H9 (cell line): ENCODE data around the gene LETM1. TPM values are rescaled to one million over a fixed set of nuclear protein-coding genes. Genes with fewer than 3 reads are reported as not detected.

Experiments
- DNase-seq: peaks from one replicate; pipeline ENCODE4 v3.0.0-alpha.2; 2017
- H2AFZ ChIP-seq: one replicate; pipeline ENCODE4 v1.6.1; 2013; ENCODE audit warnings: mild to moderate bottlenecking, low read length, control low read depth, moderate library complexity
- H2AK5ac ChIP-seq: 2 replicates; pipeline ENCODE4 v1.6.1; 2013; ENCODE audit warnings: low read length, control low read depth, mixed read lengths; ENCODE audit not compliant: insufficient read length
- H2BK120ac ChIP-seq: one replicate; pipeline ENCODE4 v1.6.1; 2013; ENCODE audit warnings: low read depth, mild to moderate bottlenecking, low read length, control low read depth, inconsistent platforms; ENCODE audit not compliant: poor library complexity, severe bottlenecking
- H2BK12ac ChIP-seq: 2 replicates; pipeline ENCODE4 v1.6.1; 2013; ENCODE audit warnings: low read length, control low read depth, mixed read lengths, low read depth; ENCODE audit not compliant: insufficient read length
- H2BK15ac ChIP-seq: 2 replicates; pipeline ENCODE4 v1.6.1; 2013; ENCODE audit warnings: low read depth, low read length, control low read depth
- H2BK20ac ChIP-seq: one replicate; pipeline ENCODE4 v1.6.1; 2013; ENCODE audit warnings: low read depth, mild to moderate bottlenecking, low read length, control low read depth, inconsistent platforms; ENCODE audit not compliant: poor library complexity, severe bottlenecking
- H2BK5ac ChIP-seq: 2 replicates; pipeline ENCODE4 v1.6.1; 2013; ENCODE audit warnings: low read length, control low read depth, mixed read lengths; ENCODE audit not compliant: insufficient read length
- H3K14ac ChIP-seq: 2 replicates; pipeline ENCODE4 v1.6.1; 2013; ENCODE audit warnings: low read length, control low read depth; ENCODE audit not compliant: insufficient read depth
- H3K18ac ChIP-seq: 2 replicates; pipeline ENCODE4 v1.6.1; 2013; ENCODE audit warnings: low read depth, mild to moderate bottlenecking, mixed read lengths, low read length, control low read depth; ENCODE audit not compliant: insufficient read length
- H3K23ac ChIP-seq: 2 replicates; pipeline ENCODE4 v1.6.1; 2013; ENCODE audit warnings: low read length, control low read depth, mixed read lengths, low read depth; ENCODE audit not compliant: insufficient read length
- H3K23me2 ChIP-seq: 2 replicates; pipeline ENCODE4 v1.6.1; 2013; ENCODE audit warnings: low read depth, mild to moderate bottlenecking, mixed read lengths, low read length, control low read depth; ENCODE audit not compliant: insufficient read length, poor library complexity, severe bottlenecking
- H3K27ac ChIP-seq: 2 replicates; pipeline ENCODE4 v1.5.1; 2013; ENCODE audit warnings: low read length, control low read depth, mixed read lengths, low read depth; ENCODE audit not compliant: insufficient read length
- H3K27me3 ChIP-seq: 2 replicates; pipeline ENCODE4 v1.6.1; 2013; ENCODE audit warnings: low read length, control low read depth, inconsistent platforms; ENCODE audit not compliant: insufficient read depth
- H3K4ac ChIP-seq: 2 replicates; pipeline ENCODE4 v1.6.1; 2013; ENCODE audit warnings: low read depth, mild to moderate bottlenecking, control low read depth, inconsistent platforms, low read length, moderate library complexity
- H3K4me1 ChIP-seq: 2 replicates; pipeline ENCODE4 v1.6.1; 2013; ENCODE audit warnings: low read length, control low read depth, inconsistent platforms; ENCODE audit not compliant: insufficient read depth
- H3K4me2 ChIP-seq: 2 replicates; pipeline ENCODE4 v1.6.1; 2013; ENCODE audit warnings: low read length, control low read depth, mixed read lengths; ENCODE audit not compliant: insufficient read length, insufficient read depth
- H3K56ac ChIP-seq: 2 replicates; pipeline ENCODE4 v1.6.1; 2013; ENCODE audit warnings: low read depth, mild to moderate bottlenecking, mixed read lengths, low read length, control low read depth; ENCODE audit not compliant: insufficient read length
- H3K79me1 ChIP-seq: 2 replicates; pipeline ENCODE4 v1.6.1; 2013; ENCODE audit warnings: low read depth, mild to moderate bottlenecking, moderate library complexity, low read length, control low read depth, inconsistent platforms; ENCODE audit not compliant: insufficient read depth, poor library complexity, severe bottlenecking
- H3K79me2 ChIP-seq: 2 replicates; pipeline ENCODE4 v1.6.1; 2013; ENCODE audit warnings: low read length, control low read depth, inconsistent platforms; ENCODE audit not compliant: insufficient read depth
- H3K9ac ChIP-seq: 2 replicates; pipeline ENCODE4 v1.6.1; 2013; ENCODE audit warnings: low read length, control low read depth, mixed read lengths; ENCODE audit not compliant: insufficient read length; ENCODE audit errors: extremely low read depth
- H3K9me3 ChIP-seq: one replicate; pipeline ENCODE4 v1.6.1; 2013; ENCODE audit warnings: low read depth, low read length, inconsistent platforms; ENCODE audit not compliant: control insufficient read depth
- H3T11ph ChIP-seq: one replicate; pipeline ENCODE4 v1.6.1; 2013; ENCODE audit warnings: mild to moderate bottlenecking, low read length, control low read depth, inconsistent platforms
- H4K20me1 ChIP-seq: one replicate; pipeline ENCODE4 v1.6.1; 2013; ENCODE audit not compliant: control insufficient read depth, insufficient read length, insufficient read depth
- H4K5ac ChIP-seq: 2 replicates; pipeline ENCODE4 v1.6.1; 2013; ENCODE audit warnings: low read depth, mild to moderate bottlenecking, mixed read lengths, low read length, control low read depth; ENCODE audit not compliant: insufficient read length
- H4K8ac ChIP-seq: replicated peaks from 2 replicates; pipeline ENCODE4 v1.6.1; 2013; ENCODE audit warnings: low read length, control low read depth, mixed read lengths, low read depth; ENCODE audit not compliant: insufficient read length
- H4K91ac ChIP-seq: 2 replicates; pipeline ENCODE4 v1.6.1; 2013; ENCODE audit warnings: low read depth, mild to moderate bottlenecking, moderate library complexity, mixed read lengths, low read length, control low read depth; ENCODE audit not compliant: insufficient read length
- H3K27ac Mint-ChIP-seq, 3 experiments: 2 replicates in 2 of 3; 3 replicates in 1 of 3; pipeline ENCODE4 v1.8.0; 2020 to 2021; ENCODE audit warnings: mixed read lengths in 3 of 3, mild to moderate bottlenecking in 1 of 3, moderate library complexity in 1 of 3
- H3K27me3 Mint-ChIP-seq: 2 replicates; pipeline ENCODE4 v1.8.0; 2021; ENCODE audit warnings: low read depth, mild to moderate bottlenecking, moderate library complexity, mixed read lengths
- H3K36me3 Mint-ChIP-seq, 3 experiments: 2 replicates in 2 of 3; 3 replicates in 1 of 3; pipeline ENCODE4 v1.8.0; 2020 to 2021; ENCODE audit warnings: low read depth in 3 of 3, mixed read lengths in 3 of 3; ENCODE audit not compliant: insufficient read depth in 1 of 3
- H3K4me1 Mint-ChIP-seq, 2 experiments: 2 replicates each; pipeline ENCODE4 v1.8.0; 2020; ENCODE audit warnings: mixed read lengths in 2 of 2
- H3K4me3 Mint-ChIP-seq, 2 experiments: 2 replicates in 1 of 2; 3 replicates in 1 of 2; pipeline ENCODE4 v1.8.0; 2020 to 2021; ENCODE audit warnings: mild to moderate bottlenecking in 2 of 2, mixed read lengths in 2 of 2, moderate library complexity in 1 of 2
- H3K9me3 Mint-ChIP-seq, 2 experiments: 2 replicates in 1 of 2; 3 replicates in 1 of 2; pipeline ENCODE4 v1.8.0; 2020; ENCODE audit warnings: mild to moderate bottlenecking in 2 of 2, mixed read lengths in 2 of 2, moderate library complexity in 1 of 2
- WGBS: extraction: QIAGEN DNeasy Blood & Tissue Kit; methylation state at CpG from one replicate; pipeline ENCODE4 v1.1.7; 2013; ENCODE audit warnings: missing lambda C conversion rate, low lambda C conversion rate, mixed read lengths; ENCODE audit not compliant: insufficient read length; ENCODE audit errors: extremely low coverage; 5-methylcytosine and 5-hydroxymethylcytosine counted together
- total RNA-seq: library from RNA; stranded (reverse); gene quantifications from 2 replicates; pipeline ENCODE4 v1.2.1, GENCODE V29; 2021
- TF ChIP-seq, protein P1 (sequence below): fragments of 200-600 bp; sonication (generic); conservative IDR thresholded peaks from 3 replicates; pipeline ENCODE4 v1.8.0; 2021; ENCODE audit warnings: antibody characterized with exemption, mild to moderate bottlenecking

LETM1 gene
- total RNA-seq, 1 experiment from 2014 or later = 43.4 TPM

DNA sequence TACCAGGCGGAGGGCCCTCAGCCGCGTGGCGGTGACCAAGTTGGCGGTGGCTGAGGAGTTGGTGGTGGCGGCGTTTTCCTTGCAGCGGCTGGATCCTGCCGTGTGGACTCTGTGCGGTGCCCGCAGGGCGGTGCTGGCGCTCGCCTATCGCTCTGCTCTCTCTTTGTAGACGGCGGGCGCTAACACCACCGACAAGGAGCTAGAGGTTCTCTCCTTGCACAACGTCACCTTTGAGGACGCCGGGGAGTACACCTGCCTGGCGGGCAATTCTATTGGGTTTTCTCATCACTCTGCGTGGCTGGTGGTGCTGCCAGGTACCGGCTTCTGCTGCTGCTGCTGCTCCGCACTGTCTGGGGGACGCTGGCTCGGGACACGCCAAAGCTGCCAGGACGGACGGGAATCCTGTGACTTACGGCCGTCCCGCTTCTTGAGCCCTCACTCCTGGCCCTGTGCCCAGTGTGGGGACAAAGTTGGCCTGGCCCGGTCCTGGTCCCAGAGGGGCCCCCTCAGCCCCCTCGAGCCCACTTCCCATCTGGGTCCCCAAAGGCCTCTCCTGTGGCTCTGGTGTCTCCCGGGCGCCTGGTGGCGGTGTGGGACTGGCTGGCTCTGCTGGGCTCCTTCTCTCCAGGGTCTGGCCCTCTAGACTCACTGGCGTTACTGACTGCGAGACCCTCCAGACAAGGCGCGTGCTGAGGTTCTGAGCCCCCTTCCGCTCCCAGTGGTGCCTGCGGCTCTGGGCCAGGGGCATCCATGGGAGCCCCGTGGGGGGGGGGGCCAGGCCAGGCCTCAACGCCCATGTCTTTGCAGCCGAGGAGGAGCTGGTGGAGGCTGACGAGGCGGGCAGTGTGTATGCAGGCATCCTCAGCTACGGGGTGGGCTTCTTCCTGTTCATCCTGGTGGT lies 52.2 kb downstream of the LETM1 start:
- no peak overlapping the region for H3K23ac ChIP-seq
- no peak for DNase-seq
- no peaks in the 10 kb centered on the region; the same call in 1 of the 2 replicates for H3K27me3 Mint-ChIP-seq
- H2BK15ac ChIP-seq = no peak overlapping the region
- no peak overlapping the region for H2BK120ac ChIP-seq
- H3K9me3 ChIP-seq = no peaks in the 10 kb centered on the region
- no peak overlapping the region for H2BK5ac ChIP-seq
- no peak overlapping the region for H3K4me3 Mint-ChIP-seq
- no peak overlapping the region for H3K9ac ChIP-seq
- peaks cover 1 to 41% (median 36%) of the 10 kb centered on the region in 3 experiments; a peak in 5 of 7 replicates for H3K36me3 Mint-ChIP-seq
- H2AK5ac ChIP-seq = no peak overlapping the region
- no peak overlapping the region for H3K4me2 ChIP-seq
- no peak overlapping the region; the same call in 1 of the 2 replicates for H3K14ac ChIP-seq
- H3K79me1 ChIP-seq = no peaks in the 10 kb centered on the region
- no peak overlapping the region for H3K18ac ChIP-seq
- H4K20me1 ChIP-seq = no peaks in the 10 kb centered on the region
- no peaks in the 10 kb centered on the region for H3K27me3 ChIP-seq
- no peak overlapping the region for H4K91ac ChIP-seq
- H3K9me3 Mint-ChIP-seq = no peaks in the 10 kb centered on the region
- no peak overlapping the region for H3K27ac Mint-ChIP-seq
- H3K79me2 ChIP-seq = no peaks in the 10 kb centered on the region
- H3K4me1 ChIP-seq = no peaks in the 10 kb centered on the region
- H3T11ph ChIP-seq = no peak overlapping the region
- H4K5ac ChIP-seq = no peak overlapping the region
- H2BK20ac ChIP-seq = no peak overlapping the region
- H4K8ac ChIP-seq = no peak overlapping the region
- no peak overlapping the region for H3K4ac ChIP-seq
- TF ChIP-seq, protein P1, sequence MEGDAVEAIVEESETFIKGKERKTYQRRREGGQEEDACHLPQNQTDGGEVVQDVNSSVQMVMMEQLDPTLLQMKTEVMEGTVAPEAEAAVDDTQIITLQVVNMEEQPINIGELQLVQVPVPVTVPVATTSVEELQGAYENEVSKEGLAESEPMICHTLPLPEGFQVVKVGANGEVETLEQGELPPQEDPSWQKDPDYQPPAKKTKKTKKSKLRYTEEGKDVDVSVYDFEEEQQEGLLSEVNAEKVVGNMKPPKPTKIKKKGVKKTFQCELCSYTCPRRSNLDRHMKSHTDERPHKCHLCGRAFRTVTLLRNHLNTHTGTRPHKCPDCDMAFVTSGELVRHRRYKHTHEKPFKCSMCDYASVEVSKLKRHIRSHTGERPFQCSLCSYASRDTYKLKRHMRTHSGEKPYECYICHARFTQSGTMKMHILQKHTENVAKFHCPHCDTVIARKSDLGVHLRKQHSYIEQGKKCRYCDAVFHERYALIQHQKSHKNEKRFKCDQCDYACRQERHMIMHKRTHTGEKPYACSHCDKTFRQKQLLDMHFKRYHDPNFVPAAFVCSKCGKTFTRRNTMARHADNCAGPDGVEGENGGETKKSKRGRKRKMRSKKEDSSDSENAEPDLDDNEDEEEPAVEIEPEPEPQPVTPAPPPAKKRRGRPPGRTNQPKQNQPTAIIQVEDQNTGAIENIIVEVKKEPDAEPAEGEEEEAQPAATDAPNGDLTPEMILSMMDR = no peak
- no peak overlapping the region for H3K56ac ChIP-seq
- H2BK12ac ChIP-seq = no peak overlapping the region
- H2AFZ ChIP-seq = no peak overlapping the region
- WGBS = no CpG with 5 or more reads among the region's 51 CpGs
- H3K27ac ChIP-seq = no peak overlapping the region
- H3K23me2 ChIP-seq = no peaks in the 10 kb centered on the region
- H3K4me1 Mint-ChIP-seq = no peaks in the 10 kb centered on the region
